NCI-H446 (cell line): ENCODE measurements around the gene FBN3.
"Not testable (repeated sequence)": the region's sequence is repeated elsewhere in the genome, so short reads cannot be mapped to it uniquely, and the experiment has no call there.

Experiments used
- DNase-seq, 2 experiments: peaks; one replicate each; lab custom pipeline; 2025; lab: John Stamatoyannopoulos, UW

FBN3 gene

DNA sequence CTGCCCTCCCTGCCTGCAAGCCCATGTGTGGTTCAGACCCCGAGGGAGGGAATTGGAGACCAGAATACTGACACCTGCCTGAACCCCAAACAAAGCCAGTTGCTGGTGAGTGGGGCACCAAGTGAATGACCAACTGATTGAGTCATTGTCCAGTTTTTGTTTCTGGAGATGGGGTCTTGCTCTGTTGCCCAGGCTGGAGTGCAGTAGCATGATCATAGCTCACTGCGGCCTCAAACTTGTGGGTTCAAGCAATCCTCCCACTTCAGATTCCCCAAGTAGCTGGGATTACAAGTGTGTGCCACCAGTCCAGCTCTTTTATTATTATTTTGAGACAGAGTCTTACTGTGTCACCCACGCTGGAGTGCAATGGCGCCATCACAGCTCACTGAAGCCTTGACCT lies 92.9 kb downstream of the FBN3 start:
- no peak for DNase-seq

DNA sequence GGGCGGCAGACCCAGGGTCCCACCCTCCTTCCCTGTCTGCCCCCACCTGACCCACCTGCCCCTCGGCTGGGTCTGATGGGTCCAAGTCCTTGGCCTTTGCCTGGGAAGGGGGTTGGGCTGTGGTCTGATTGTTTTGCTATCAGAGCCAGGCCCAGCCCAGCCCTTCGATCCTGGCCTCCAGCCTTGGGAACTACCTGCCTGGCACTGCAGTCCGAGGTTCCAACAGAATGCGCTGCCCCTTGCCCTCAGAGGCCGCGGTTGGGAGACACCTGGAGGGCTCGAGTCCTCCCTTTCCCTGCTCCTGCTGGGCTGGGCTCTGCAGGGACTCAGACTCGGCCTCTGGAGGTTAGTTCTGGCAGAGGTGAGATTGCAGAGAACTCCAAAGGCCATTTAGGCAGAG lies 95.2 kb downstream of the FBN3 start:
- DNase-seq, result no peak

DNA sequence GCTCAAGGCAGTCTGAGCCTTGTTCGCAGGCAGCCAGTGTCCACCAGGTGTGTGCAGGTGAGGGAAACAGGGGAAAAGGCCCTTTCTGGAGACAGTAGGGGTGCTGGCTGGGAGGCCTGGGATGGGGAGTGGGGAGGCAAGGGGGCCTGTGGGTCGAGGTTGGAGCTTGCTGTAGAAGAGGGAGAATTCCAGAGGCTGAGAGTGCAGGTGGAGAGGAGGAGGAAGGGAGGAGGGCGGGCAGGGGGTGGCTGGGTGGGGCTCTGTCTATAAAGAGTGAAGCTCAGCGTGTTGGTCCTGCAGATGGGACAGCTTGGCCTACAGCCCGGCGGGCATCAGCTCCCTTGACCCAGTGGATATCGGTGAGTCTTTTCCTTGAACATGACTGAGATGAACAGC lies 96.9 kb downstream of the FBN3 start, which contains the start of gene CCL25:
Gene CCL25 (plus strand): TSS at position 297 of the 396 bp plus-strand sequence. CDS start 290 bp downstream, outside the sequence.
- DNase-seq, result no peak

DNA sequence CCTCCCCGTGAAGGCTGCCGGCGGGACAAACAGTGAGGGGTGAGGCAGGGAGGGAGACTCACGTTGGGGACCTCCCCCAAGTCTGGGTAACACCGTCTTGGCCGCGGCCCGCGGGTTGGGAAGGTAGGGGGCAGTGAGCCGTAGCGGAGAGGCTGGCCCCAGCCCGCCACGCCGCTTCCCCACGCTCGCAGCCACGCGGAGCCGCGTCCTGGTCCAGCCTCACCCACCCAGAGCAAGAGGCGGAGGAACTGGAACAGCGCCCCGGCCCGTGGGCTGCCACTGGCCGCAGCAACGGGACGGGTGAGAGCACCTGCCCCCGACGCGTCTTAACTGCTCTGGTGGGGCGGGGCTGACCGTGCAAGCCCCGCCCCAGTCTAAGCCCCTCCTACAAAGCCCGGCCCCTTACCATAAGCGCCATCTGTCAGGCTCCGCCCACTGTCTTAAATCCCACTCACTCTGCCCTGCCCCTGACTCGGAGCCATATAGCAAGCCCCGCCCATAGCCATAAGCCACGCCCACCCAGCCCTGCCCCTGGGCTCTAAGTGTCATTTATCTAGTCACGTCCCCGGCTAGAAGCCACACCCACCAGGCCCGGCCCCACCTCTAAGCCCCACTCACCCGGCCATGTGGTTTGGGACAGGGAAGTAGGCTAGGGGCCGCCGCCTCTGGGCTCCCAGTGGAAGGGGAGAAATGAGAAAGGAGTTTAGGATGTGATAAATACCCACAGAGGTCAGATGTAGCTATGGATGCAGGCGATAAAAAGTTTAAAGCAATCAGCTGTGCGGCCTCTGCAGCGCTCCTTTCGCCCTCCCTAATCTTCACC lies 98.9 kb downstream of the FBN3 start:
- peak; percentile 36 to 77 for DNase-seq

DNA sequence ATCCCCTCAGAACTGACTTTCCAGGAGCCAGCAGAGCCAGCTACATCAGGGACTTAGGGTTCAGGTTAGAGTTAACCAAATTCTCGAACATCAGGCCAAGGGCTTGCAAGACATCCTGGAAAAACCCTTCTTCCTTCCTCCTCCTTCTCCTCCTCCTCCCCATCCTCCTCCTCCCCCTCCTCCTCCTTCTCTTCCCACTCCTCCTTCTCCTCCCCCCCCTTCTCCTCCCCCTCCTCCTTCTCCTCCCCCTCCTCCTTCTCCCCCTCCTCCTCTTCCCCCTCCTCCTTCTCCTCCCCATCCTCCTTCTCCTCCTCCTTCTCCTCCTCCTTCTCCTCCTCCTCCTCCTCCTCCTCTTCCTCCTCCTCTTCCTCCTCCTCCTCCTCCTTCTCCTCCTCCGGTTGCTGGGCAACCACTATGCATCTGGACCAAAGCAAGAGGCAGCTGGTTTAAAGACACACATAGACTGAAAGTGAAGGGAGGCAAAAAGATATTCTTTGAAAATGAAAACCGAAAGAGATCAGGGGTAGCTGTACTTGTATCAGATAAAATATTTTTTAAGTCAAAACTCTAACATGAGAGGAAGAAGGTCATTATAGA lies 102.7 kb downstream of the FBN3 start:
- no peak for DNase-seq

DNA sequence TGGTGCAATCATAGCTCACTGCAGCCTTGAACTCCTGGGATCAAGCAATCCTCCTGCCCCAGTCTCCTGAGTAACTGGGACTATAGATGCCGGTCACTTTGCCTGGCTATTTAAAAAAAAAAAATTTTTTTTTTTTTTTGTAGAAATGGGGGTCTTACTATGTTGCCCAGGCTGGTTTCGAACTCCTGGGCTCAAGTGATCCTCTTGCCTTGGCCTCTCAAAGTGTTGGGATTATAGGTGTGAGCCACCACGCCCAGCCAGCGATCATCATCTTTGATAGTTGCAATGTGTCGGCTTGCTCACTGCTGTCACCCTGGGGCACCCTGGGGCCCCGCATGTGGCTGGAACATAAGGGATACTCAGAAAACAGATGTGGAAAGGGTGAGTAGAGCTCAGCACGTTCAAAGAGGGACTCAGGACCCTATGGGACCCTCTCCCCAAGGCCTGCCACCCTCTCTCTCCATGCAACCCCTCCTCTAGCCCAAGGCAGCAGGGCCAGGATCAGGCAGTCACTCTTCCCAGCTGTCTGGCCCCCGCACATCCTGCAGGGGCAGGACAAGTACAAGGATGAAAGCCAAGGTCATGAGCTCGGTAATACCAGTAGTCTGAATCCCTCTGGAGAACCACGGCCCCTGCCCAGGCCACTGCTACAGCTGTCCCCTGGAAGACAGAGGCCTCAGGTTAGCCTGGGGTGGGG lies 103.4 kb downstream of the FBN3 start:
- DNase-seq, result no peak

DNA sequence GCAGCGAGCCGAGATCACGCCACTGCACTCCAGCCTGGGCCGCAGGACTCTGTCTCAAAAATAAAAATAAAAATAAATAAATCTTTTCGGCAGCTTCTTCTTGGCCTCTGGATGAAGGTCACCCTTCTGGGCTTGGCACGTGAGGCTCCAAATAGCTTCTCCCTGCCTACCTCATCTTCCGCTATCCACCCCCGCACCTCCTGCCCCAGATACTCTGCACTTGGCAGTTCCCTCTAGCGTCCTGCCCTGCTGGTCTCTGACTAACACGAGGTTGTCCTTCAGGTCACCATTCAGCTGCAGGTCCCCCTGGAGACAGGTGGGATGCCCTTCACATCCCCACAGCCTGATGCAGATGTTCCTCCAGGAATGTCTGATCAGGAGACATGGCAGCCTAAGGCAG lies 105.4 kb downstream of the FBN3 start:
- DNase-seq, result no peak

DNA sequence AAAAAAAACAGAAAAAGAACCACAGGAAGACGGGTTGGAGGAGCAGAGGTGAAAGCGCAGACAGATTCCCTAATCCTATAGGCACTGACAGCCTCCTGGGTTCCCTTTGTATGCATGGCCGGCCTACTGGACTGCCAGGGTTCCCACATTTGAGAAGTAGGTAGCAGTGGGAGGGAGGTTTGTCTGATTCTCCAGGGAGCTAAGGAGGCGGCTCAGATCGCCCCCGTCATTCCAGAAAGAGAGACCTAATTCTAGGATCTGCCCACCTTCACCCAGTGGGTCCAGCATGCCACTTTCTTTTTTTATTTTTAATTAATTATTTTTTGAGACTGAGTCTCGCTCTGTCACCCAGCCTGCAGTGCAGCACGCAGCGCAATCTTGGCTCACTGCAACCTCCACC lies 106.5 kb downstream of the FBN3 start:
- no peak for DNase-seq

DNA sequence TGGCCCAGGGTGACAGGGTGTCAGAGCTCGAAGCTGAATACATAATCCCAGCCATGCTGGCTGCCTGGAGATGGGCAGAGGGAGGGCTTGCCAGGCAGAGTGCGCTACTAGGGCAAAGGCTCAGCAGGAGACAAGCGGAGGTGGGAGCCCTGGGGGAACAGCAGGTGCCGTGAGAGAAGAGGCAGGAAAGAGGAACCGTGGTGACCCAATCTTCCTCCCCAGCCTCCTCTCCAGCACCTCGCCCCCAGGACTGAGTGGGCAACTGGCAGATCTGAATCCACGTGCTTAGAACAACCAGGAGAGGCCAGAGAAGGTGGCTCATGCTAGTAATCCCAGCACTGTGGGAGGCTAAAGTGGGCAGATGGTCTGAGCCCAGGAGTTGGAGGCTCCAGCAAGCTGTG lies 107.9 kb downstream of the FBN3 start:
- no peak for DNase-seq

DNA sequence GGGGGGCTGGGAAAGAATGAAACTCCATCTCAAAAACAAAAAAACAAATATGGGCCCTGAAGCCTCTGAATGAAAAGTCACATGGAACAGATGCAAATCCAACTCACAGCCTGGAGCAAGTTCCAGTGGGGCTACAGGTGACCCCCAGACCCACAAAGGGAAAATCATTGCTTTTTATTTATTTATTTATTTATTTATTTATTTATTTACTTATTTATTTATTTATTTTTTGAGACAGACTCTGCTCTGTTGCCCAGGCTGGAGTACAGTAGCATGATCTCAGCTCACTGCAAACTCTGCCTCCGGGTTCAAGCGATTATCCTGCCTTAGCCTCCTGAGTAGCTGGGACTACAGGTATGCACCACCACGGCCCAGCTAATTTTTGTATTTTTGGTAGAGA lies 110.2 kb downstream of the FBN3 start:
- no peak for DNase-seq

DNA sequence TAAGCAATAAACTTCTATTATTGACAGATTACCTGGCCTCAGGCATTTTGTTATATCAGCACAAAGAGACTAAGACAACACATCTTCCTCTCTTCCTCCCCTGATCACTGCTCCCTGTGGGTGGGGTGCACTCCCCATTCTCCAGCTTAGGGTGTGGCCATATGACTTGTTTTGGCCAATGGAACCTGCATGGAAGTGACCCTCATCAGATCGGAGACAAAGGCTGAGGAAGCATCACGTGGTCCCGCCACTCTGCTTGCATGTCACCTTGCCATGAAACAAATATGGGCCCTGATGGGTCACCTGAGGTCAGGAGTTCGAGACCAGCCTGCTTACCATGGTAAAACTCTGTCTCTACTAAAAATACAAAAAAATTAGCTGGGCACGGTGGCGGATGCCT lies 110.6 kb downstream of the FBN3 start:
- no peak for DNase-seq

DNA sequence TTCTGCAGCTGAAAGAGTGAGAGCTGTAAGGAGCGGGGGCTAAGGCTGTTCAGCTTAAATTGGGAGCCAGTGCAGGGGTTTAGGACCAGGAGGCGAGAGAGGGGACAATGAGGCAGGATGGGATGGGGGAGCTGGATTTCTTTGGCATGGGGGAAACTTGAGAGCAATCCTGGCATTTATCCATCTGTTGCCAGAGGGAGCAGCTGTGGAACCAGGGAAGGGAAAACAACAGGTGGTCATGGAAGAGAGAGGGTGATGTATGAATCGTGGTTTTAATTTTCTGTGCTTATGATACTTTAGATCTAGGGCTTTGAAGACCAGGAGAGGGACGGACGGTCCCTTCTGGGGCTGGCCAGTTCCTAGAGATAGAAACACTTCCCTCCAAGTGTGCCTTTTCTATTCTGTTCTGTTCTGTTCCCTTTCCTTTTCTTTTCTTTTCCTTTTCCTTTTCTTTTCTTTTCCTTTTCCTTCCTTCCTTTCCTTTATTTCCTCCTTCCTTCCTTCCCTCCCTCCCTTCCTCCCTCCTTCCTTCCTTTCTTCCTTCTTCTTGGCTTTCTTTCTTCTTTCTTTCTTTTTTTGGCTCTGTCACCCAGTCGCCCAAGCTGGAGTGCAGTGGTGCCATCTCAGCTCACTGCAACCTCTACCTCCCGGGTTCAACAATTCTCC lies 112.8 kb downstream of the FBN3 start:
- DNase-seq, result no peak

DNA sequence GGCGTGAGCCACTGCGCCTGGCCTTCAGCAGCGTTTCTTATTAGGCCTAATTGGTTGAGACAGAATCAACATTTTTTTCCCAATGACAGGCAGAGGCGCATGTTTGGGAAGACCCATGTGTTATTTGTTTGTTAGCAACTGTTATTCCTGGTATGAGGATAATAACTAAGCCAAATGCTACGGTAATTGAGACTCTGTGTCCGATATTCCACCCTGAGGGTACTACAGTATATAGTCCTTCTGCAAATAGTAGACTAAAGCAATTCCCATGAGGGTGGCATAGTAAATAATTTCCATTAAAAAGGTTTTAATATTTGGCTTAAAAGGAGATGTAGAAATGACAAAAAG lies 115.2 kb downstream of the FBN3 start:
- no peak for DNase-seq

DNA sequence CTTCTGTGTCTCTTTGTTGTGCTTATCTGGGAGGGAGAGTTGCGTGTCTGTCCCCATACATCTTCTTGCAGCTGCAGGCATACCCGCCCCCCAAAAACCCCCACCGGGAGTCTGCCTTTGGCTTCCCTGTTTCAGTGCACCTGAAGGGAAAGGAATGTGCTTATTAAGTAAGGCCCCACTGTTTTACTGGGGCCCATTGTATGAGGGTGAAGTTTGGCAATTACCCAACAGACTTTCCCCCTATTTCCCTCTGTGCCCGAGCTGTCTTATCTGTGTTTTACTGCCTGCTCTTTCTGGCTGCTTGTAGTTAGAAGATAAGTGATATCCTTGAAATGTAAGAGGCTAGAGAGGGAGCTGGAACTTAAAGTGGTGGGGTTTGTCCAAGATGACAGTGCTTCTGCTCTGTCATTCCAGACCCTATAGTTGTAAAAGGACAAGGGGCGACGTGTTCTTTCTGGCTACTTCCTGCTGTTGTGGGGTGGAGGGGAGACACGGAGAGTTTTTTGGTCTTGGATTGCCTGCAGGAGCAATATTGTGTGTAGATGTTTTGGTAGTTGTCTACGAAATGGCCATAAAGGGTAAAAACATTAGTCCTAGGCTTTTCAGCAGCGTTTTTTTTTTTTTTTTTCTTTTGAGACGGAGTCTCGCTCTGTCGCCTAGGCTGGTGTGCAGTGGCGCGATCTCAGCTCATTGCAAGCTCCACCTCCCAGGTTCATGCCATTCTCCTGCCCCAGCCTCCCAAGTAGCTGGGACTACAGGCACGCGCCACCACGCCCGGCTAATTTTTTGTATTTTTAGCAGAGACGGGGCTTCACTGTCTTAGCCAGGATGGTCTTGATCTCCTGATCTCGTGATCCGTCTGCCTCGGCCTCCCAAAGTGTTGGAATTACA lies 115.9 kb downstream of the FBN3 start:
- DNase-seq, result not testable (repeated sequence)

DNA sequence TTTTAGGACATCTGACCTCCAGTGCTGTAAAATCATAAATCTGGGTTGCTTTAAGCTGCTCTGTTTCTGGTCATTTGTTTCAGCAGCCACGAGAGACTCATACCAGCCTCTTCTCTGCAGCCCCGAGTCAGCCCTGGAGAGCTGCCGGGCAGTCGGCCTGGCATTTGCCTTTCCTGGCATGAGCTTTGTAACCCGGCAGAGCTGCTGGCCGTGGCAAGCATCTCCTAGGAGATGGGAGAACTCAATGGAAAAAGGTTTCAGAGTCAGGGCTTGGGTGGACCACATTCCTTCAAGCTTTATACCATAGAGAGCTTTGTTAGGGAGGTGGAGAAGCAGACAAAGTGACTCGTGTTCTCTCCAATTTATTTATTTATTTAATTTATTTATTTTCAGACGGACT lies 118.4 kb downstream of the FBN3 start:
- DNase-seq, result no peak

DNA sequence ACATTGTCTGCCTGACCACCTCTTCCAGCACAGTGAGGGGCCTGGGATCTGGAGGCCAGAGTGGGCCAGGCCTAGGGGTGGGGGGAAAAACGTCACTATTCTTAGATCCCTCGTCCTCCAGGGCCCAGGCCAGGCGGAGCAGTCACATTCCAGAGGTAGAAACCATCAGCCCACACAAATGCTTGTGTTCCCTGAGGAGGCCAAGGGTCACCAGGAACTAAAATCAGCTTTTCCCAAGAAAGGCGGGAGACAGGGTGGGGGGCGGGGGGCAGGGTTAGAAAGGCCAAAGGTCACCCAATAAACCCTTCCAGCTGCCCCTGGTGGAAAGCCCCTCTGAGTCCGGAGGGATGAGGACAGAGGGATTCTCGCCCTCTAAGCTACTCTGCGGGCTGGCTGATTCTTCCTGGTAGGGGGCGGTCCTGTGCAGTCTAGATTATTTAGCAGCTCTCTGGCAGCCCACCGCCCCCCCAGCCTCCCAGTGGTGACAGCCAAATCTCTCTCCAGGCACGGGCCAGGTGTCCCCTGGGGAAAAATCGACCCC lies 120.4 kb downstream of the FBN3 start:
- DNase-seq, result no peak

DNA sequence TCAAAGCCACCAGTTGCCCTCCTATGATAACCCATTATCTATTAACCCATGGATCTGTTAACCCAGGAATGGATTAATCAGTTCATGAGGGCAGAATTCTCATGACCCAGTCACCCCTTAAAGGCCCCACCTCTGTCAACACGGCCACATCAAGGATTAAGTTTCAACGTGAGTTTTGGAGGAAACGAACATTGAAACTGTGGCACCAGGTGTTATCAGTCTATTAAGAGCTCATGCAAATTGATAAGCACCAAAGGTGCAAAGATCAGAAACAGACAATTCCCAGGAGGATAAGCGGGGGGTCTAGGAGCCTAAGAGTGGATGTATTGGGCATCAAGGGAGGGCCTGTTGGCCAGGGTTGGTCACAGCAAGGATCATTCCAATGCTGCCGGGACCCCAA lies 124.1 kb downstream of the FBN3 start:
- DNase-seq, result no peak

DNA sequence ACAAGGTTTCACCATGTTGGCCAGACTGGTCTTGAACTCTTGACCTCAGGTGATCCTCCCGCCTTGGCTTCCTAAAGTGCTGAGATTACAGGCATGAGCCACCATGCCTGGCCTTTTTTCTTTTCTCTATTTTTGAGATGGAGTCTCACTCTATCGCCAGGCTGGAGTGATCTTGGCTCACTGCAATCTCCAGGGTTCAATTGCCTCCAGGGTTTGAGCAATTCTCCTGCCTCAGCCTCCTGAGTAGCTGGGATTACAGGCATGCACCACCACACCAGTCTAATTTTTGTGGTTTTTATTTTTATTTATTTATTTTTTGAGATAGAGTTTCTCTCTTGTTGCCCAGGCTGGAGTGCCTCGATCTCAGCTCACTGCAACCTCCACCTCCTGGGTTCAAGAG lies 125.1 kb downstream of the FBN3 start:
- DNase-seq, result not testable (repeated sequence)

DNA sequence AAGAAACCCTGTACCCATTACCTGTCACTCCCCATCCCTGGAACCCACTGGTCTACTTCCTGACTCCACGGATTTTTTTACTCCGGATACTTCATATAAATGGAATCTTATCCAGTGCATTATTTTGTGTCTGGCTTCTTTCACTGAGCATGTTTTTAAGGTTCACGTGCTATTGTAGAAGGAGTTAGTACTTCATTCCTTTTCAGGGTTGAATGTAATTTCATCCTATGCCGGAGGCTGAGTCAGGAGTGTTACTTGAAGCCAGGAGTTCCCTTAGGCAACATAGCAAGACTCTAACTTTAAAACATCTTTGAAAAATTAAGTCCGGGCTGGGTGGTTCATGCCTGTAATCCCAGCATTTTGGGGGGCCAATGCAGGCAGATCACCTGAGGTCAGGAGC lies 126.0 kb downstream of the FBN3 start:
- no peak for DNase-seq

DNA sequence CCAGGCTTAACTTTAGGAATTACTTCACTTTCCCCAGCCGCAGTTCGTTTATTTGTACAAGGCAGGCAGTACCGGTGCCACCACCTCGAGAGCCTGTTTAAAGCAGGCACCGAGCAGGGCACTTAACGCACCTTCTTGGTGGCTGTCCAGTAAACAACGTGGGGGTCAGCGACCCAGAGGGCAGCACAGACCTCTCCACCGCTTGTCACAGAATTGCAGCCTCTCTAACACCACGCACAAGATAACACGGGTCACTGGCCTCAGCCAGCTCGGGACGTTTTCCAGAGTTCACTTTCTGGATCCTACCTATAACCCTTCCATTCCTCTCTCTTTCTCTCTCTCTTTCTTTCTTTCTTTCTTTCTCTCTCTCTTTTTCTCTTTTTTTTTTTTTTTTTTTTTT lies 127.1 kb downstream of the FBN3 start:
- DNase-seq, result no peak

DNA sequence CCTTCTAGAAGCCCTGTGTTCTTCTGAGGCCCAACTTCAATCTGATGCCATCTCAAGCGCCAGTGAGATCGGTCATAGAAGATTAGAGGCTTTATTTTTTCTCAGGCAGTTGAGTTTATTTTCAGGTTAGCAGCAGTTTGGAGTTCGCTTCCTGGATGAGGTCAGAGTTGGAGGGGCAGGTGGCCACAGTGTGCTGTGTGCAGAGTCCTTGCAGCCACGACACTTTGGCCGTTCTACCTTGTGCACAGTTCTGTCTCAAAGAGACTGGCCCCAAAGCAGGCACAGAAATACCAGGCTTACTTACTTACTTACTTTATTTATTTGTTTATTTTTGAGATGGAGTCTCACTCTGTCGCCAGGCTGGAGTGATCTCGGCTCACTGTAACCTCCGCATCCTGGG lies 128.0 kb downstream of the FBN3 start:
- no peak for DNase-seq
